GM21825 (cell line): ENCODE data around the gene IL16.
A peak's percentile ranks its signal among the peaks of the same experiment; 100 is the strongest.
"Not testable (repeated sequence)": the region's sequence is repeated elsewhere in the genome, so short reads cannot be mapped to it uniquely, and the experiment has no call there.

Source experiments
- ATAC-seq: cut with Tn5 transposase; IDR thresholded peaks from one replicate; pipeline ENCODE4 v1.9.1; 2021; ENCODE audit warnings: mild to moderate bottlenecking, moderate library complexity; ENCODE audit not compliant: unreplicated experiment

Gene IL16

GRCh38 chr15:81309647-81310450, 113.2 kb downstream of the IL16 start:
- ATAC-seq = no peak

DNA sequence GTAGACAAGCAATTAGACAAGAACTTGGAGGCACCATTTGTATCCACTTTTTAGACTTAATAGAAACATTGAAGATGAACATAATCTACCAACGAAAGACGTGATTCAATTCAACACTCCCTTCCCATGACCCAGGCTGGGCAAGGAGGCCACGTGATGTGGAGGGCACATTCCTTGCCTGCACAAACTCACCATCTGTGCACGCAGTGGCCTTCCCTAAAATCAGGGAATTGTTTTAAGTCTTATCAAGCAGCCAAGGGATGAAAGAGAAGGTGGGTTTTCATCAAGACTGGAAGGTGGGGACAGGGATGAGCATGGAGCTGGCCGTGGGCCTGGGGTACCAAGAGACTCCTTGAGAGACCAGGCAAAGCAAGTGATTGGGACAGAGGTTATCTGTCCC, 113.8 kb downstream of the IL16 start:
- no peak for ATAC-seq

DNA sequence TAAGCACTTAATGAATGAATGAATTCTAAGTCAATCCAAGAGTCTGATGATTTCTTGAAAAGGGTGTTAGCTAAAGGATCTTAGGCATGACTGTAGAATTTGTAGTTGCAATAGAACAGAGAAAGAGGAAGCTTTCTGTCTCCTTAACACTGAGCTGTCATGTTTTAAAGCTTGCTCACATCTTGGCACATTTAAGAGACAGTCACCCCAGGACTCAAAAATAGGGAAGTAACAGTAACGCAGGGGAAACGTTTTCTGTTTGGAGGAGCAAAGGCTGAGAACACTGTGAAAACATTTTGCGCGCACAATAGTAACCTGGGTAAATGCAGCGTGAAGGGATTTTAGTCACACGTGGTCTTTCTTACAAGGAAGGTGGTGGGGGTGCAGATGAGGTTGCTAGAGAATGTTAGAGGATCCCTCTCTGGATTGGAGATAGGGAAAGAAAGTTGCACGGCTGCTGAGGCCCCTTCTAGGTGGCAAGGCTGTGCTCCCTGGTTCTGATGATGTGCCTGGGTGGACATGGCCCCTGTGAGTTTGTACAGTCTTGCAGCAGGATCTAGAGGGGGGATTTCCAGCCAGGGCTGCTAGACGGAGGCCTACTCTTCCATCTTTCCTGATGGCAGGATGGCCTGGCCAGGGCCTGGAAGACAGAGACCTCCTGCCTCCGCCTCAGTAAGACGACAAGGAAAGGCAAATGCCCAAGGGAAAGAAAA, 115.2 kb downstream of the IL16 start:
- ATAC-seq = peak; percentile 49

DNA sequence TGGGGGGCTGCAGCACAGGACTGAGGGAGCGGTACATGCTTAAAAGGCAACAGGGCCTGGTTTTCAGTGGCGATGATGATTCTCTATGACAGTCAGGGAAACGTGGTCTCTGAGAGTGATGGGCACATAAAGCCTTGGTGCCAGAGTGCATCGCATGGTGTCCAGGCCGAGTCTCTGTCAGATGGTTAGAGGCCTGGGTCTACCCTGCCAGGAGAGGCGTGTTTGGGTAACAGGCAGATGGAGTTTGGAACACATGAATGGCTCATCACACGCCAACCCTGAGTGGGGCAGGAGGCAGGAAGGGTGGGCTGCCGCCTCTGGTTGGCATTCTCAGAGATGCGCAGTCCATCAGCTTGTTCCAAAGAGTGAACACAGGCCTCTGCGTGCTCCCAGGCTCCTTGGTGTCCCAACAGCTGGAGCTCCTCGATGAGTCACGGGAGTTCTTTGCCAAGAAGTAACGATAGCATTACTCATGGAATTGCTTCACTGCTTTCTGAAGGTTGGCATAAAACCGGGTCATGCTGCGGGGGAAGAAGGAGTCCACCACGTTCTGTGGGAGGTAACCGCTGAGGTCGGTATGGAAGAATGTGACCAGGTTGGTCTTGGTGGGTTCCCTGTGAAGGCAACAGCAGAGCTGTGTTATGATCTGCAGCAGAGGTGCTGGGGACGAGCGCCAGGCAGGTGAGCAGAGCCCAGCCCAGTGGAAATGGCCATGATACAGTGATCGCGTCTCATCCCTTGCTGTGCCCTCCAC, 116.3 kb downstream of the IL16 start:
- no peak for ATAC-seq

DNA sequence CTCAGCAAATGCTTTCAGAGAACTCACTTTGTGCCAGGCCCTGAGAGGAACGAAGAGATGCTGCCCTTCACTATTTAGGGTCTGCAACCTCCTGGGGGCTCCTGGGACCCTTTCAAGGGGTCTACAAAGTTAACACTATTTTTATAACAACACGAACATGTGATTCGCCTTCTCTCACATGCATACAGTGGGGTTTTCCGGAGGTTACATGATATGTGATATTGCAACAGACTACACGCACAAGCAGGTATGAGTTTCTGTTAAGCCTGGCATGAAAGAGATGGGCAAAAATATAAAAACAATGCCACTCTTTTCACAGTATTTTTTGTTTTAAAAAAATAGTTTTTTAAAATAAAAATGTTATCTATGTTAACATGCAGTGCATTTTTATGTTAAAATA, 117.0 kb downstream of the IL16 start:
- no peak for ATAC-seq

- no peak for ATAC-seq
Observed at GRCh38 chr15:81314378-81314777, 117.7 kb downstream of the IL16 start.

GRCh38 chr15:81315452-81316175, 118.9 kb downstream of the IL16 start:
- no peak for ATAC-seq

- no peak for ATAC-seq
Observed at GRCh38 chr15:81316267-81316666, 119.6 kb downstream of the IL16 start.

DNA sequence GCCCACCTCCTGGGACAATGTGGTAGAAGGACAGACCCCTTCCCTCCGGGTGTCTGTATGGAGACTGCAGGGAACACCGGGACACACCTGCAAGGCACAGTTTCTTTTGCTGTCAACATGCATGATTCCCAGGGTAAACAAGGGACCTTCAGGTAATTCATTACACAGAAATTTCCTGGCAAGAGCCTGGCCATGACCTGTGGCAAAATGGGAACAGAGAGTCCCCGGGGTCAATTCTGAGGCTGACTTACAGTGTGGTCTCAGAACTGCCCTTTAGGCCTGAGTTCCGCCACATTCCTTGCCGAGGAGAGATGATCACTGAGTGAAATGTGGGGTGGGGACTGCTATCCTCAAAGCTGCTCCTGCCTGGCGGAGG, 121.0 kb downstream of the IL16 start:
- no peak for ATAC-seq

- ATAC-seq = no peak
Observed at GRCh38 chr15:81321667-81322066, 125.0 kb downstream of the IL16 start.

DNA sequence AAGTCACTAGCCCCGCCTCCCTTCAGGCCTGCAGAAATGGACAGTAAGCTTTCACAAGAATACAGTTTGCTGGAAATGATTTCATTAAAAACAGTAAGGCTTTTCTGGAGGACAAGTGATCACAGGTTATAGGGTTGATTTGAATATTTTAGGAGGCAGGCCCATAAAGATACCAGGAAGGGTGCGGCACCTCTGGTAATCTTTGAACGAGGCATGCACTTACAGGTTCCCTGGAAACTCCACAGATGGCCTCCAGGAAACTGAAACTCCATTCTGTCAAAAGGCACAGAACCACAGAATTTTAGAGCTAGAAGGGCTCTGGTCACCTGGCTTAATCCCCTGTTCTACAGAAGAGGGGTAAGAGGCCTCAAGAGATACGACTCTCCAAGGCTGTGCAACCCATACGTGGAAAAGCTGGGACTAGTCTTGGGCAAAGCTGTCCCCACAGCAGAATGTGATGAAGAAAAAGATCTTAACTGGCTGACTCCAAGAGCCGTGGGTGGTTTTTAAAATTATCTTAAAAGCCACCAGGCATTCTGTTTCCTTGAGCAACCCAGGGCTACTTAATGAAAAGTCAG, 126.1 kb downstream of the IL16 start:
- no peak for ATAC-seq

GRCh38 chr15:81323559-81323943, 126.9 kb downstream of the IL16 start:
- peak; percentile 19 for ATAC-seq

- peak; percentile 100 for ATAC-seq
Observed at GRCh38 chr15:81323944-81324881, 127.5 kb downstream of the IL16 start, which contains the start of gene STARD5. Gene STARD5, minus strand, starts transcription at chr15:81324141. Its CDS starts 42 bp downstream, at chr15:81324099.

DNA sequence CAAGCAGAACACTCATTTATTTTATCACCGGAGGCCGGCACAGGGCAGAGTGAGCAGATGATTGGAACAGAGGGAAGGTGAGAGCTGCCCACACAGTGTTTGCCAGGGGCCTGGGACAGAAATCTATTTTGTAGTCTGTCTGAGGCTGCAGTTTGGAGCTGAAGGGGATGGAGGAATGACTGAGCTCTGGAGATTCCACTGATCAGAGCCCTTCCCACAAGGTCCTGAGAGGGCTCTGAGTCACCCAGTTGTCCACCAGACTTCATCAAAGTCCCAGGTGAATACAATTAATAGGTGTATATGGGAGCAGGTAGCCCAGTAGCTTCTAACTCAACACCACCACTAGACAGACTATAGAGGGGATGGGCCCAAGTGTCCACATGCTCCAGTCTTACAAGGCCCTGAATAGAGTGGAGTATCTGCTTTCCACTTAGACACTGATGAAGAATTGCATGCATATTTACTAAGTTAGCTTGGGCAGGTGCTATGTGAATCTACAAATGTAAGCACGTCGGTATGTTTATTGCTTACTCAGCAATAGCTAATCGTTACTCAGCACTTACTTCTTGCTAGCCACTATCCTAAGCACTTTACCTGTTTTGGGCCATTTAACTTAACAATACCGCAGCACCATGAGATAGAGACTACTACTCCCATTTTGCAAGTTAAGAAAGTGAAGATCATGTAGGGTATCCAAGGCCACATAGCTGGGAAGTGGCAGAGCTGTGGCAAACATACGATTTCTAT, 130.0 kb downstream of the IL16 start:
- no peak for ATAC-seq

DNA sequence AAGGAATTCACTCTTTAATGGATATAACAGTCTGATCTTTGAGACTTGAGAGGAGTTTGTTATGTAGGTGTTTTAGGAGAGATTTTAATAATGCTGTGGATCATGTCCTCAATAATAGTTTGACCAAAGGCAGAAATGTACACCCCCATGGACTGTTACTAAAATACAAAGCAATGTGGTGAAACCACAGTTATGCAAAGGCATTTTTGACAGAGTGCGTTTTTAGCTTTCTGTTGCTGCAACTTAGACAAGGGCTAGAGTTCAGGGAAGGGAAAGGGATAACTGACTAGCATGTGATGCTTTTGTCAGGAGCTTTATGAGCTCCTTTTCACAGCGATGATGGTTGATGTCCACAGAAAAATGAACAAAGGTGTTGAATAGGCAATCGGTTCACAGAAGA, 130.8 kb downstream of the IL16 start:
- no peak for ATAC-seq

DNA sequence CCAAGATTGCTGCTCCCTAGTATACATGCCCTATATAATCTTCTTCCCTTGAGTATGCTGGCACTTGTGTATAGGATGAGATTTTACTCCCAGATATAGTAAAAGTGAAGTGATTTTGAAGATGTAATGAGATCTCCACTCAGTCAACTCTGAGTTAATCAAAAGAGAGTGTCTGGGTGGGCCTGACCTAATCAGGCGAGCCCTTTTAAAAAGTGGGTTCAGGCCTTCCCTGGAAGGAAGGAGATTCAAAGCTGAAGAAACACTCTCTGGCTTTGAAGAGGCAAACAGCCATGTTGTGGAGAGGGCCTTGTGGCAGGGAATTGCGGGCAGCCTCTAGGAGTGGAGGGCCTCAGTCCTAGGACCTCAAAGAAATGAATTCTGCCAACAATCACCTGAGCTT, 132.8 kb downstream of the IL16 start:
- no peak for ATAC-seq

GRCh38 chr15:81330366-81331090, 133.8 kb downstream of the IL16 start:
- ATAC-seq = no peak

DNA sequence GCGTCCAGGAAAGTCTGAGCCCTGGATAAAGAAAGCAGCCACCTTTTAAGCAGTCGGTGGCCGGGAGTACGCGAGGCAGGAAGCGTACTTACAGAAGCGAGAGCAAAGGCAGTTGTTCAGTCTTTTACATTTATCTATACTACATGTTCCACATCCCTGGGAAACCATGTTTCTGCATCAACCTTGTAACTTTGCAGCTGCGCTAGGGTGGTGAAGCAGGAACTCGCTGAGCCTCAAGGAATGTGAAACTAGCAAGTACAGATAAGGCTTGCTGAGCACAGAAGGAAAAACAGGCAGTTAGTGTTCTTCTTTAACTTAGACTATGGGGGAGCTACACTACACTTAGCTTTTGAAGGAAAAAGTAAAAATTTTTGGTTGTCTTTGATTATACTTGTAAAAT, 134.5 kb downstream of the IL16 start:
- not testable (repeated sequence) for ATAC-seq
